WI38 (cell line): Measurements from ENCODE around the gene AGFG2.

Source experiments
- H3K4me3 ChIP-seq: 2 replicates; pipeline ENCODE4 v1.5.1; 2011; ENCODE audit warnings: low read depth, mild to moderate bottlenecking, control low read depth, low read length
- TF ChIP-seq, protein P1 (sequence below): IDR thresholded peaks from 2 replicates; pipeline ENCODE4 v1.5.1; 2012; ENCODE audit warnings: low read depth, mild to moderate bottlenecking, control low read depth, low read length

Gene AGFG2

DNA sequence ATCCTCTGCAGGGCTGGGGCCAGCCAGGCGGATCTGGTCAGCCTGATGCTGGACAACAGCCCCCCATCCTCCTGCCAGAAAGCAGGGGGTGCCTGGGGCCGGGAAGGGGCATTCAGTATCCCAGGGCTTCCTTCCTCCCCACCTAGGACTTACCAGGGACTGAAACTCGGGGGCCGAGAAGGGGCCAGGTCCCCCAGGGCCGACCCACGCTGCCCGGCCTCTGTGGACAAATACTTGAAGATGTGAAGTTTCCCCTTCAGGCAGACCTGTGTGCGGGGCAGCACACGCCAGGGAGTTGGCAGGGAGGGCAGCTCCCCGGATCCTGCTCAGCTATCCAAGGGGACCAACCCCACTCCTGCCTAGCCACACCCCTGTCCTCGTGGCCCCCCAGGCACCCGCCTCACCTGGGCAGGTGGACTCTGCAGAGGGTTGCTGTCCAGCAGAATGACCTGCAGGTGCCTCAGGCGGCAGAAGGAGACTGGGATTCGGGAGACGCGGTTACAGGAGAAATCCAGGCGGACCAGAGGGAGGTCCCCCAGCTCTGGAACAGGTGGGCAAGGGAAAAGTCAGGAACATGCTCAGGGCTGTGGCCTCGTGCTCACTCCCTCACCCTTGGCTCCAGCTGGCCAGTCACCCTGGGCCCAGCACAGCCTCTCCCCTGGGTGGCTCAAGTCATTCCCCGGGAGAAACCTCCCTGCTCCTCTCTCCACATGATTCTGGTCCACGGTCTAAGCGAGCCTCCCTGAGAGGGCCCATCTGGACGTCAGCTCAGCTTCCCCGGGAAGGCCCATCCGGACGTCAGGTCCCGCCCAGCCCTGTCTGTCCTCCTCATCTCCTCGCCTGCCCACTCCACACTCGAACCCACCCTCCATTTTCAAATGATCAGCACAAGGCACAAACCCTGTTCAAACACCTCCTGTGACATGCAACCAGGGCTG lies 39.5 kb downstream of the AGFG2 start:
- TF ChIP-seq, protein P1, sequence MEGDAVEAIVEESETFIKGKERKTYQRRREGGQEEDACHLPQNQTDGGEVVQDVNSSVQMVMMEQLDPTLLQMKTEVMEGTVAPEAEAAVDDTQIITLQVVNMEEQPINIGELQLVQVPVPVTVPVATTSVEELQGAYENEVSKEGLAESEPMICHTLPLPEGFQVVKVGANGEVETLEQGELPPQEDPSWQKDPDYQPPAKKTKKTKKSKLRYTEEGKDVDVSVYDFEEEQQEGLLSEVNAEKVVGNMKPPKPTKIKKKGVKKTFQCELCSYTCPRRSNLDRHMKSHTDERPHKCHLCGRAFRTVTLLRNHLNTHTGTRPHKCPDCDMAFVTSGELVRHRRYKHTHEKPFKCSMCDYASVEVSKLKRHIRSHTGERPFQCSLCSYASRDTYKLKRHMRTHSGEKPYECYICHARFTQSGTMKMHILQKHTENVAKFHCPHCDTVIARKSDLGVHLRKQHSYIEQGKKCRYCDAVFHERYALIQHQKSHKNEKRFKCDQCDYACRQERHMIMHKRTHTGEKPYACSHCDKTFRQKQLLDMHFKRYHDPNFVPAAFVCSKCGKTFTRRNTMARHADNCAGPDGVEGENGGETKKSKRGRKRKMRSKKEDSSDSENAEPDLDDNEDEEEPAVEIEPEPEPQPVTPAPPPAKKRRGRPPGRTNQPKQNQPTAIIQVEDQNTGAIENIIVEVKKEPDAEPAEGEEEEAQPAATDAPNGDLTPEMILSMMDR = no peak
- no peak overlapping the region for H3K4me3 ChIP-seq

DNA sequence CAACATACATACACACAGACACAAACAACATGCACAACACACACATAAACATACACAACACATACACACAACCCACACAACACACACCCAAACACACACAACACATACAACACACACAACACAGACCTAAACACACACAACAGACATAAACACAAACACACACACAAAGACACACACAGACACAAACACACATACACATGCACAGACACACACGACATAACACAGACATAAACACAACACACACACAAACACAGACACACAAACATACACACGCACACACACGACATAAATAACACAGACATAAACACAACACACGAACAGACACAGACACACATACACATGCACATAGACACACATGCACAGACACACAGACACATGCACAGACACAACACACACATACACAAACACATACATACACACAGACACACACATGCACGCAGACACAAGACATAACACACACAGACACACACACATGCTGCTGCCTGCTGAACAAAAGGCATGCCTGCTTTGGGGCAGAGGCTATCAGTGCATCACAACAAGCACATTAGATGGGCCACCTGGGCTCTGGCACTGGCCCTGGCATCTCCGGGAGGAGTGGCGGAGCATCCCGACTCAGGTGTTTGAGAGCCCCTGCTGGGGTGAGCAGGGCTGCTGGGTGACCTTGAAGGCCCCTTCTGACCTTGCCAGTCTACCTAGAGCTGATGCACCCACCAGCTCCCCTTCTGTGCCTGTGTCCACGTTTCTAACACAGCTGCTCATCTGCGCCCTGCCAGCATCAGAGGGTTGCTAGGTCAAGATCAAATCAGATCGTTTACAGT lies 41.7 kb downstream of the AGFG2 start:
- TF ChIP-seq, protein P1 = no peak
- H3K4me3 ChIP-seq = no peak overlapping the region

- TF ChIP-seq, protein P1 = no peak
- H3K4me3 ChIP-seq = no peak overlapping the region
Observed at GRCh38 chr7:100582041-100582579, 43.1 kb downstream of the AGFG2 start.

DNA sequence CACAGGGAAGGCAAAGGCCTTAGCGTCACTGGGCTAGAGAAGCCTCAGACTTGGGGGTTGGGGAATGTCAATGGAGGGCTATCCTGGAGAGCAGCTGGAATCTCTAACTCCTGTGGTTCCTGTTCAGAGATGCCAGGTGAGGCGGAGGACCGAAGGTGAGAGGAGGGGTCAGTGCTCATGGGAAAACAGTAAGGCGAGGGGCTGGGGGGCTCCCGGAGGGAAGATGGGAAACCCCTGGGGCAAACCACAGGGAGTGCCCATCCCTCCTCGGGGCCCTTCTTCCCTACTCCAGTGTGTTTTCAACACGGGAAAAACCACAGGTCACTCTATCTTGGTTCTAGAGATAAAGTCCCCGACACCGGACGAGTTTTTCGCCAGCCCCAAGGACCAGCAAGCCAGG lies 43.6 kb downstream of the AGFG2 start:
- H3K4me3 ChIP-seq = peak overlapping the region; percentile 66

DNA sequence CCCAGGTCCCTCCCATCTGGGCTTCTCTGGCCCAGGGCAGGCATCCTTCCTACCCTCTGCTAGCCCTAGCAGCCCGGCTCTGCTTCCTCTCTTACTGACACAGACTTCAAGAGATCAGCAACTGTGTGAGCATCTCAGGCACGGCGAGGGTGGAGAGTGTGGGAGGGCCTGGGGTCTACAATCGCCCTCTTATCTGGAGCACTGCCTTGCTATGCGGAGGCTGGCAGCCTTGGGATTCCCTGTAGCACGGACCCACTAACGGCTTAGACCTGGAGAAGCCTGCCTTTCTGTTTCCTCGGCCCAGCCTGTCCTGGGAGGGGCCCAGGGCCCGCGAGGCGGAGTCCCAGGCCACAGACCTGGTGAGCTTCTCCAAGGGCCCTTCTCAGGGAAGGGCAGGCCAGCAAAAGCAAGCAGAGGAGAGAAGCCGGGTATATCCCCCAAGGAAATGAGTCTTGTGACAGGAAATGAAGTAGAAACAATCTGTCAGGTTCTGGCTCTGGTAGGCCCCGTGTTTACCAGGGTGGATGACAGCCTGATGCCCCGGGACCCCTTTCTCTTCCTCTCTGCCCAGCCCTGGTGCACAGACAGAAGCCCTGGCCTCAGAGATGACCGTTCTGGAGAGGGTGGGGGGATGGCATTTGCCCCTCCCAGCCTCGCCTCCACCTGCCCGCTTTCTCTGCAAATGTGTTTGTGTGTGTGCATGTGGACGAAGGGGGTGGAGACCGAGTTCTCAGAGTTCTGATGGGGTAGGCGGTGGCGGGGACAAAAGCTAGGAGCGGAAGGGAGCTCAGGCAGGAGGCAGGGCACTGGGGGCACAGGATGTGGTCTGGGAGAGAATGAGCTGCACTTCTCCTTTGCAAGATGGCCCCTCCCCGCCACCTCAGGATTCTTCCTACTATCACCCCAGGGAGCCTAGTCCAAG lies 44.4 kb downstream of the AGFG2 start:
- peak overlapping the region; percentile 66 for H3K4me3 ChIP-seq

More for the DNA sequence above, 43.6 kb downstream of the AGFG2 start:
- TF ChIP-seq, protein P1 = no peak

GRCh38 chr7:100584054-100584682 lies 45.2 kb downstream of the AGFG2 start:
- peak overlapping the region; percentile 66 for H3K4me3 ChIP-seq
- TF ChIP-seq, protein P1 = no peak

More for the DNA sequence above, 44.4 kb downstream of the AGFG2 start:
- TF ChIP-seq, protein P1 = no peak
